Type B pancreatic cell (in vitro differentiated cells): Measurements from ENCODE around the gene EMP2. TPM values are rescaled to one million over a fixed set of nuclear protein-coding genes. Genes with fewer than 3 reads are reported as not detected.

Source experiments
- DNase-seq: peaks from one replicate; pipeline ENCODE4 v3.0.0; 2021; ENCODE audit warnings: mixed read lengths; ENCODE audit not compliant: unreplicated experiment; ENCODE audit errors: extremely low spot score
- H3K27ac Mint-ChIP-seq: 2 replicates; pipeline ENCODE4 v1.8.0; 2021; ENCODE audit warnings: mild to moderate bottlenecking, mixed read lengths
- H3K27me3 Mint-ChIP-seq: 2 replicates; pipeline ENCODE4 v1.8.0; 2021; ENCODE audit warnings: mixed read lengths
- H3K36me3 Mint-ChIP-seq: 2 replicates; pipeline ENCODE4 v1.8.0; 2021; ENCODE audit warnings: mixed read lengths
- H3K4me1 Mint-ChIP-seq: one replicate; pipeline ENCODE4 v1.8.0; 2021; ENCODE audit warnings: mixed read lengths; ENCODE audit not compliant: unreplicated experiment
- H3K4me3 Mint-ChIP-seq: 2 replicates; pipeline ENCODE4 v1.8.0; 2021; ENCODE audit warnings: mild to moderate bottlenecking, mixed read lengths
- H3K9me3 Mint-ChIP-seq: 2 replicates; pipeline ENCODE4 v1.8.0; 2021; ENCODE audit warnings: mixed read lengths
- long read RNA-seq: library from polyadenylated mRNA; unstranded; transcript quantifications from one replicate; pipeline ENCODE4 v2.0.0, GENCODE V29; 2020
- total RNA-seq: library from RNA; stranded (reverse); gene quantifications from 2 replicates; pipeline ENCODE4 v1.2.1, GENCODE V29; 2021; ENCODE audit warnings: low replicate concordance
- TF ChIP-seq, protein P1 (sequence below): fragments of 200-600 bp; sonication (generic); conservative IDR thresholded peaks from 2 replicates; pipeline ENCODE4 v1.5.0; 2021; ENCODE audit warnings: antibody characterized with exemption, mild to moderate bottlenecking

Gene EMP2, protein sequence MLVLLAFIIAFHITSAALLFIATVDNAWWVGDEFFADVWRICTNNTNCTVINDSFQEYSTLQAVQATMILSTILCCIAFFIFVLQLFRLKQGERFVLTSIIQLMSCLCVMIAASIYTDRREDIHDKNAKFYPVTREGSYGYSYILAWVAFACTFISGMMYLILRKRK
- 36.3 and 57.9 TPM in 2 replicates for total RNA-seq
- long read RNA-seq, full-length matches to known transcripts, result 16 of 28 reads
- long read RNA-seq, partial matches to known transcripts, result 1 of 28 reads
- long read RNA-seq, other reads (novel, unspliced or antisense), result 11 of 28 reads

DNA sequence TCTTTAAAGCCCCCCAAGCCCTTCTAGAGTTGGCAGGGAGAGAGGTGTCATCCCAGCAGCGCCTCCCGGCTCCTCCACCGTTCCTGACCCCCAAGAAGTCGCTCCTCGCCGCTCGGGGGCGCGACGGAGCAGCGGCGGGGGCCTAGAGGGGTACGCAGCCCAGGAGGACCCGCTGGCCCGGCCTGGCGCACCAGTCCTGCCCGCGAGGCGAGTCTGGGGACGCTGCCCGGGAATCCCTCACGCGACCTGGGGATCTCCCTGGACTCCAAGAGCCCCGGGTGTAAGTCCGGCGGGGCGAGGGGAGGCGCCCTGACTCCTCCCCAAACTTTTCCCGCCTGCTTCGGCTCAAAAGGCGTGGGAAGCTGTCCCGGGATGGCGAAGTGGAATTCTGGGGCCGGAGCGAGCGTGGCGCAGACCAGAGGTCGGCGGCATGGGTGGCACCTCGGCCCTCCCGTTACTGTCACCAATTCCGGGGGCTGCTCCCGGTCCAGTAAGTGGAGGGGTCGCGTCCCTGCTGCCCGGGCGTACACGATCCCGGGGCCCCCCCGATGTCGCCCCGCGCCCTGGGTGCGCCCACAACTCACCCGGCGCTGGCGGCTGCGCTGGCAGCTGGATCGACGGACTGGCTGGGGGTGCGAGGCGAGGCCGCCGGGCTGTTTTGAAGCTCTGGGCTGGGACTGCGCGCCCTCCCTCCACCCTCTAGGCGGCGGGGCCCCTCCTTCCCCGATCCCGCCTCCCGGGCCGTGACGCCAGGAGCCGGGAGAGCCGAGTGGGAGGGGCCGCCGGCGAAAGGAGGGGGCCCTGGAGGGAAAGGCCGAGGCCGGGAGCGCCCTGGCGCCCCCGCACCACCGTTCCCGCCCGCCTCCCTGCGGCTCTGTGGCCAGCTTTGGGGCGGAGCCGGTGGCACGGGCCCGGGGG lies at the start of gene EMP2:
Gene EMP2 (minus strand): TSS at position 634 of the 918 bp plus-strand sequence. CDS start 32,981 bp downstream, outside the sequence.
- peak within 1 kb of the TSS; percentile 92 for H3K4me3 Mint-ChIP-seq
- H3K27ac Mint-ChIP-seq, result peak within 1 kb of the TSS; percentile 75
- H3K9me3 Mint-ChIP-seq, result no peaks in the 10 kb centered on the region
- no peaks in the 10 kb centered on the region for H3K36me3 Mint-ChIP-seq
- peak; percentile 79 for DNase-seq
- H3K4me1 Mint-ChIP-seq, result peaks cover 44% of the 10 kb centered on the region
- TF ChIP-seq, protein P1, sequence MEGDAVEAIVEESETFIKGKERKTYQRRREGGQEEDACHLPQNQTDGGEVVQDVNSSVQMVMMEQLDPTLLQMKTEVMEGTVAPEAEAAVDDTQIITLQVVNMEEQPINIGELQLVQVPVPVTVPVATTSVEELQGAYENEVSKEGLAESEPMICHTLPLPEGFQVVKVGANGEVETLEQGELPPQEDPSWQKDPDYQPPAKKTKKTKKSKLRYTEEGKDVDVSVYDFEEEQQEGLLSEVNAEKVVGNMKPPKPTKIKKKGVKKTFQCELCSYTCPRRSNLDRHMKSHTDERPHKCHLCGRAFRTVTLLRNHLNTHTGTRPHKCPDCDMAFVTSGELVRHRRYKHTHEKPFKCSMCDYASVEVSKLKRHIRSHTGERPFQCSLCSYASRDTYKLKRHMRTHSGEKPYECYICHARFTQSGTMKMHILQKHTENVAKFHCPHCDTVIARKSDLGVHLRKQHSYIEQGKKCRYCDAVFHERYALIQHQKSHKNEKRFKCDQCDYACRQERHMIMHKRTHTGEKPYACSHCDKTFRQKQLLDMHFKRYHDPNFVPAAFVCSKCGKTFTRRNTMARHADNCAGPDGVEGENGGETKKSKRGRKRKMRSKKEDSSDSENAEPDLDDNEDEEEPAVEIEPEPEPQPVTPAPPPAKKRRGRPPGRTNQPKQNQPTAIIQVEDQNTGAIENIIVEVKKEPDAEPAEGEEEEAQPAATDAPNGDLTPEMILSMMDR, result peak; percentile 60
- peaks cover 5% of the 10 kb centered on the region for H3K27me3 Mint-ChIP-seq

DNA sequence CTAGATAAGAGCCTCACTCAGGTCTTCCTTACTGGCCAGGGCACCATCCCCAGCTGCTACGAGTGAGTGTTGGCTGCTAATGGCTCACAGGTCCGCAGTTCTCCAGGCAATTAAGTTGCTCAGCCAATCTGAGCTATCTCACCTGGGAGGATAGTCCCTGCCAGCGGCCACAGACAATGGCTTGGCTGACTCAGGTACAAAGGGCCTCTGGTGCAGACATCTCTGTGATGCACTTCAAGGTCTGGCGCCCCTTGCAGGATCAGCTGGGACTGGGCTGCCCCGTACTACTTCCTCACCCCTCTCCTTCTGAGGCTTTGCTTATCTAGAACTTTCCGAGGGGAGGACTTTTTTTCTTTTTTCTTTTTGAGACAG lies 49.2 kb upstream of the EMP2 start:
- Mint-ChIP-seq H3K4me3 (no peak overlapping the region), H3K9me3 (no peaks in the 10 kb centered on the region), H3K27ac (no peak overlapping the region), H3K27me3 (peaks cover 7% of the 10 kb centered on the region), H3K4me1 (no peaks in the 10 kb centered on the region), H3K36me3 (no peaks in the 10 kb centered on the region)
- TF ChIP-seq, protein P1, result no peak
- DNase-seq, result no peak

DNA sequence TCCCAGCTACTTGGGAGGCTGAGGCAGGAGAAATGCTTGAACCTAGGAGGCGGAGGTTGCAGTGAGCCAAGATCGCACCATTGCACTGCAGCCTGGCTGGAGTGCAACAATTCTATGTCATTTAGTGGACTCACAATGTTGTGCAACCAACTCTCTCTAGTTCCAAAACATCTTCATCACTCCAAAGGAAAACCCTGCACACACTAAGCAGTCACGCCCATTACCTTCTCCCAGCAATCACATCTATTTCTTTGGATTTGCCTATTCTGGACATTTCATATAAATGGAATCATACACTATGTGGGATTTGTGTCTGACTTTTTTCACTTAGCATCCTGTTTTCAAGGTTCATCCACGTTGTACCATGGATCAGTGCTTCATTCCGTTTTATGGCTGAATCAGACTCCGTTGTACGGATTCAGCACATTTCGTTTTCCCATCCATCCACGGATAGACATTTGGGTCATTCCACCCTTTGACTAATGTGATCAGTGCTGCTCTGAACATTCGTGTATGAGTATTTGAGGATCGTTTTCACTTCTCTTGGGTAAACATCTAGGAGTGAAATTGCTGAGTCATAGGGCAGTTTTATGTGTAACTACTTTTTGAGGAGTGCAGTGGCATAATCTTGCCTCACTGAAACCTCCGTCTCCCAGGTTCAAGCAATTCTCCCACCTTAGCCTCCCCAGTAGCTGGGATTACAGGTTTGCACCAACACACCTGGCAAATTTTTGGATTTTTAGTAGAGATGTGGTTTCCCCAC lies 45.4 kb upstream of the EMP2 start:
- Mint-ChIP-seq H3K27ac (no peak overlapping the region), H3K9me3 (no peaks in the 10 kb centered on the region), H3K4me1 (no peaks in the 10 kb centered on the region), H3K4me3 (no peak overlapping the region), H3K27me3 (peaks cover 3% of the 10 kb centered on the region), H3K36me3 (no peaks in the 10 kb centered on the region)
- DNase-seq, result no peak
- TF ChIP-seq, protein P1, result no peak

DNA sequence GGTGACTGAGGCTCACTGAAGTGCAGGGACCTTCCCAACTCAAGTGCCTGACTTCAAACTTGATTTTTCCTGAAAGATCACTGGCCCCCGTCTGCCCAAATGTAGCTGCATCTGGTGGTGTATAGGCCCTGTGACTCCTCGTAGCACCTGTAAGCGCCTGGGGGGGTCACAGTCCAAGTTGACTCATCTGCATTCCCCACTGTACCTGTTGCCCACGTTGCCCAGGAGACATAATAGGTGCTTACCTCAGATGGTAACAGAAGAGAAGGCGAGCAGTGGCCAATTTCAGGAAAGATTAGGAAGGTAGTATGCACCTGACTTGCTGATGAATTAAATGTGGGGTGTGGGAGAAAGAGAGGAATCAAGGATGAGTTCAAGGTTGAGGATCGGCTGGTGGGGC lies 44.1 kb upstream of the EMP2 start:
- H3K4me1 Mint-ChIP-seq, result no peaks in the 10 kb centered on the region
- H3K4me3 Mint-ChIP-seq, result no peak overlapping the region
- TF ChIP-seq, protein P1, result no peak
- peaks cover 5% of the 10 kb centered on the region for H3K27me3 Mint-ChIP-seq
- no peak for DNase-seq
- H3K36me3 Mint-ChIP-seq, result no peaks in the 10 kb centered on the region
- H3K27ac Mint-ChIP-seq, result no peak overlapping the region
- no peaks in the 10 kb centered on the region for H3K9me3 Mint-ChIP-seq

DNA sequence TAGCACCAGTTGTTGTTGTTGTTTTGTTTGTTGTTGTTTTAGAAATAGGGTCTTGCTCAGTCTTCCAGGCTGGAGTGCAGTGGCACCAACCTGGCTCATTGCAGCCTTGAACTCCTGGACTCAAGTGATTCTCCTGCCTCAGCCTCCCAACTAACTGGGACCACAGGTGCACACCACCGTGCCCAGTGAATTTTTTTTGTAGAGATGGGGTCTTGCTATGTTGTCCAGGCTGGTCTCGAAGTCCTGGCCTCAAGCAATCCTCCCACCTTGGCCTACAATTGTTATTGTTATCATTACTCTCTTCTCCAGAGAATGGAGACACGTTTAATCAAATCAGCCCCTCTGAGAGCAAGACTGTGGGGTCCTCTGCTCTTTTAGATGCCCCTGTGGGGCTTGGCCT lies 42.7 kb upstream of the EMP2 start:
- Mint-ChIP-seq H3K27me3 (peaks cover 6% of the 10 kb centered on the region), H3K9me3 (no peaks in the 10 kb centered on the region), H3K4me3 (no peak overlapping the region), H3K36me3 (no peaks in the 10 kb centered on the region), H3K27ac (no peak overlapping the region), H3K4me1 (peaks cover 2% of the 10 kb centered on the region)
- TF ChIP-seq, protein P1, result no peak
- no peak for DNase-seq
